ENCODE data around the gene ANO4.
"Not testable (repeated sequence)": the region's sequence is repeated elsewhere in the genome, so short reads cannot be mapped to it uniquely, and the experiment has no call there.

ANO4 gene

GRCh38 chr12:100919116-100919515 lies 124.5 kb downstream of the ANO4 start:
- Histone ChIP-seq H3K27me3 (ENCODE audit: low read depth, low read length) (no peaks in the 10 kb centered on the region), H3K4me1 (ENCODE audit: control insufficient read depth in 1 of 2, insufficient read depth in 2 of 2, low read length in 2 of 2) (no peaks in the 10 kb centered on the region), H3K36me3 (ENCODE audit: control insufficient read depth in 1 of 2, insufficient read depth in 2 of 2, low read length in 2 of 2) (no peaks in the 10 kb centered on the region), H3K4me3 (ENCODE audit: low read depth in 1 of 2, low read length in 2 of 2) (no peak overlapping the region), H3K27ac (ENCODE audit: low read length) (no peak overlapping the region), H3K9me3 (ENCODE audit: control insufficient read depth in 1 of 2, low read length in 2 of 2) (no peaks in the 10 kb centered on the region)

DNA sequence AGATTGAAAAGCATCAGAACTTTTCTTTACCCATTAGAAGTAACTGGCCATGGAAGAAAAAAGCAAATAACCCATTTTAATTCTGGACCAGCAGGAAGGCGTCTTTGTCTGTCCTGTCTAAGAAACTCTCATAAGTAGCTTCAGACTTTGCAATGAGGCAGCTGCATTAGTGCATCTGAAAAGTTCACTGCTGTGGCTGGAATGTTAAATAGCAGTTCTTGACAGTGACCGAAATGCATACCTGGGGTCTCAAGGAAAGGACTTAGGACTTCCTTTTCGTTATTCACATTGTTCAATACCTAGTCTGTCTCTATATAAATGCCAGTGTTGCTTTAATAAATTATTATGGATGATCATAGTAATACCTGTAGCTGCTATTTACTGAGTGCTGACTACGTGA lies 125.9 kb downstream of the ANO4 start:
- Histone ChIP-seq H3K9me3 (ENCODE audit: control insufficient read depth in 1 of 2, low read length in 2 of 2) (no peaks in the 10 kb centered on the region), H3K4me1 (ENCODE audit: control insufficient read depth in 1 of 2, insufficient read depth in 2 of 2, low read length in 2 of 2) (no peaks in the 10 kb centered on the region), H3K36me3 (ENCODE audit: control insufficient read depth in 1 of 2, insufficient read depth in 2 of 2, low read length in 2 of 2) (no peaks in the 10 kb centered on the region), H3K4me3 (ENCODE audit: low read depth in 1 of 2, low read length in 2 of 2) (no peak overlapping the region), H3K27me3 (ENCODE audit: low read depth, low read length) (no peaks in the 10 kb centered on the region), H3K27ac (ENCODE audit: low read length) (no peak overlapping the region)

- no peaks in the 10 kb centered on the region for H3K9me3 ChIP-seq (ENCODE audit: control insufficient read depth in 1 of 2, low read length in 2 of 2)
- H3K4me3 ChIP-seq (ENCODE audit: low read depth in 1 of 2, low read length in 2 of 2): no peak overlapping the region
- H3K4me1 ChIP-seq (ENCODE audit: control insufficient read depth in 1 of 2, insufficient read depth in 2 of 2, low read length in 2 of 2): no peaks in the 10 kb centered on the region
- no peak overlapping the region for H3K27ac ChIP-seq (ENCODE audit: low read length)
- no peaks in the 10 kb centered on the region for H3K27me3 ChIP-seq (ENCODE audit: low read depth, low read length)
- no peaks in the 10 kb centered on the region for H3K36me3 ChIP-seq (ENCODE audit: control insufficient read depth in 1 of 2, insufficient read depth in 2 of 2, low read length in 2 of 2)
These were observed 132.2 kb downstream of the ANO4 start for GRCh38 chr12:100926669-100927248.

DNA sequence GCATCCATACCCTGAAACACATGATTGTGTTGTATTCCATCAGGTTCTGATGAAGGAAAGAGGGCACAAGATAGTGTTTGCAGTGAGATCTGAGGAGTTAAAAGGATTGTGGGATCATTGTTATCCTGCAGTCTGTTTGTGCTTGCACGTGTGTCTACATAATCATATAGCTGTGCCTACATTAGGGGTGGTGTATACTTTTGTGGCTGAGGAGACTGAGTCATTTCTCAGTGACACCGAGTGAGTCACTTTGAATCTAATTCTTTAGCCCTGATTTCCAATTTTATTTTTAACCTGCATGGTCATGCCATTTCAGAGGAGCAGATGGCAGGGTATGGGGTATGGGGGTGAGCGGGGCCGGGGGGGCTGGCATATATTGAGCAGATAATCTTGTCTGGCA lies 133.2 kb downstream of the ANO4 start:
- Histone ChIP-seq H3K27ac (ENCODE audit: low read length) (no peak overlapping the region), H3K4me3 (ENCODE audit: low read depth in 1 of 2, low read length in 2 of 2) (no peak overlapping the region), H3K9me3 (ENCODE audit: control insufficient read depth in 1 of 2, low read length in 2 of 2) (no peaks in the 10 kb centered on the region), H3K27me3 (ENCODE audit: low read depth, low read length) (no peaks in the 10 kb centered on the region), H3K4me1 (ENCODE audit: control insufficient read depth in 1 of 2, insufficient read depth in 2 of 2, low read length in 2 of 2) (no peaks in the 10 kb centered on the region), H3K36me3 (ENCODE audit: control insufficient read depth in 1 of 2, insufficient read depth in 2 of 2, low read length in 2 of 2) (no peaks in the 10 kb centered on the region)

DNA sequence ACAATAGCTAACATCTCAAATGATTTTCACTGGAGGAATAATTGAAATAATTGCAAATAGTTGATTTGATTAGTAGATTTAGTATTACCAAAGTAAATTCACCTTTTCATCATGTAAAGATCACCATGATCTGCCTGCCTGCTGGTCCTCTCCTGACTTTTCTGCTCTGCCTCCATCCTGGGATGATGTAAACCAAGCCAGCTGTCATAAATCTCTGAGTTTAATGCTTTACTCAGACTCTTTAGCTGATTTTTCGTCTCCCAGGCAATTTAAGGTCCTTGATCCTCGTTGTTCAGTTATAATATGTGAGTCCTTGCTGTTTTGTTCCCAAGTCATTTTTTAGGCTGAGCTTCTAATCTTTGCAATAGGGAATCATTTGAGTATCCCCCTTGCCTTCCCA lies 138.0 kb downstream of the ANO4 start:
- no peaks in the 10 kb centered on the region for H3K9me3 ChIP-seq (ENCODE audit: control insufficient read depth in 1 of 2, low read length in 2 of 2)
- H3K27me3 ChIP-seq (ENCODE audit: low read depth, low read length): no peaks in the 10 kb centered on the region
- no peaks in the 10 kb centered on the region for H3K4me1 ChIP-seq (ENCODE audit: control insufficient read depth in 1 of 2, insufficient read depth in 2 of 2, low read length in 2 of 2)
- H3K27ac ChIP-seq (ENCODE audit: low read length): no peak overlapping the region
- no peak overlapping the region for H3K4me3 ChIP-seq (ENCODE audit: low read depth in 1 of 2, low read length in 2 of 2)
- no peaks in the 10 kb centered on the region for H3K36me3 ChIP-seq (ENCODE audit: control insufficient read depth in 1 of 2, insufficient read depth in 2 of 2, low read length in 2 of 2)

- H3K4me1 ChIP-seq (ENCODE audit: control insufficient read depth in 1 of 2, insufficient read depth in 2 of 2, low read length in 2 of 2); H3K4me3 ChIP-seq (ENCODE audit: low read depth in 1 of 2, low read length in 2 of 2); H3K27me3 ChIP-seq (ENCODE audit: low read depth, low read length); H3K36me3 ChIP-seq (ENCODE audit: control insufficient read depth in 1 of 2, insufficient read depth in 2 of 2, low read length in 2 of 2); H3K9me3 ChIP-seq (ENCODE audit: control insufficient read depth in 1 of 2, low read length in 2 of 2); H3K27ac ChIP-seq (ENCODE audit: low read length): not testable (repeated sequence)
These were observed 139.0 kb downstream of the ANO4 start for GRCh38 chr12:100933531-100933930.

DNA sequence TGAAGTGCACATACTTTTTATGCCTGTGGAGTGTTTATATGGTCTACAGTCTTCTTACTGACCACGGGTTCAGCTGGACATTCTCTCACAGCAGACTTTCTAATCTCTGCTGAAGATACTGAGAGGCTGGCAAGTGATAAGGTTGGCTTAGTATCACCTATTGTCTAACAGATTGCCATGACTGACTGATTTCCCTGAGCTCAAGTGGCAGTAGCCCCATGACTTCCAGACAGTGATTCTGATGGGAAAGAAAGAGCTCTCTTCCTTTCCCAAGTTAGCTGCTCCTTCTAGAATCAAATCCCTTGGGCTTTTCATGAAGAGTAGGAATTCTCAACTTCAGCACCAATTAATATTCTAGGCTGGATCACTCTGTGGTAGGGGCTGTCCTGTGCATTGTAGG lies 141.4 kb downstream of the ANO4 start:
- Histone ChIP-seq H3K27ac (ENCODE audit: low read length) (no peak overlapping the region), H3K4me3 (ENCODE audit: low read depth in 1 of 2, low read length in 2 of 2) (no peak overlapping the region), H3K36me3 (ENCODE audit: control insufficient read depth in 1 of 2, insufficient read depth in 2 of 2, low read length in 2 of 2) (no peaks in the 10 kb centered on the region), H3K27me3 (ENCODE audit: low read depth, low read length) (no peaks in the 10 kb centered on the region), H3K4me1 (ENCODE audit: control insufficient read depth in 1 of 2, insufficient read depth in 2 of 2, low read length in 2 of 2) (no peaks in the 10 kb centered on the region), H3K9me3 (ENCODE audit: control insufficient read depth in 1 of 2, low read length in 2 of 2) (no peaks in the 10 kb centered on the region)

DNA sequence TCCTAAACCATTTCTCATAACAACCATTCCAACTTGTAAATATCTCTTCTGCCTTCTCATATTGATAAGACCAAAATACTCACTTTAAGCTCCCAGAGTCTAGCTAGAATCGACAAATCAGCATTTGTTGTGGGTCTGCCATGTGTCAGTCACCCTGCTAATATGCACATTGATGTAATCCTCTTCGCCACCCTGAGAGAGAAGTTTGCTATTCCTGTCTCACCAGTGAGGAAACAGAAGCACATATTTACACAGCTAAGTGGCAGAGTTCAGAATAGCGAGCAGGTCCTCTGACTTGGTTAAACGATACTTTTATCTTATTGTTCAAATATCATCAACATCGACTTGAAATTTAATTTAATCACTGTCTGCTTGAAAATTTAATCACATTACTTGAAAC lies 142.1 kb downstream of the ANO4 start:
- H3K36me3 ChIP-seq (ENCODE audit: control insufficient read depth in 1 of 2, insufficient read depth in 2 of 2, low read length in 2 of 2): no peaks in the 10 kb centered on the region
- H3K9me3 ChIP-seq (ENCODE audit: control insufficient read depth in 1 of 2, low read length in 2 of 2): no peaks in the 10 kb centered on the region
- no peaks in the 10 kb centered on the region for H3K27me3 ChIP-seq (ENCODE audit: low read depth, low read length)
- H3K27ac ChIP-seq (ENCODE audit: low read length): no peak overlapping the region
- H3K4me1 ChIP-seq (ENCODE audit: control insufficient read depth in 1 of 2, insufficient read depth in 2 of 2, low read length in 2 of 2): no peaks in the 10 kb centered on the region
- no peak overlapping the region for H3K4me3 ChIP-seq (ENCODE audit: low read depth in 1 of 2, low read length in 2 of 2)

DNA sequence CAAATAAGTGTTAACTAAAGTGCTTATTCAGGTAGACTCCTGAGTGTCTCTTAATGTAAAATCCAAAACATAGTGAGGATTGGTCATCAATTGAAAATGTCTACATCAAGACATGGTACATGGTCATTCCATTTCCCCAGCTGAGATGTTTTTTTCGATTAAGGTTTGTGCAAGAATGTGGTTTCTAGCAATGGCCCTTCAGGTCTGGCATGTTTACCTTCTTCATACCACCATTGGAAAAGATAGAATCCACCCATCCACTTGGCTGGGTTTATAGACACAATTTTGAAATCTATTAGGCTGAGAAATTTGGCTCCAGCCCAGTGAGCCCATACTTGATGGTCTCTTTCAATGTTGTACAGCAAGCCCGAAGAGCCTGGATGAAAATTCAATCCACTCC lies 145.9 kb downstream of the ANO4 start:
- Histone ChIP-seq H3K27ac (ENCODE audit: low read length) (no peak overlapping the region), H3K4me3 (ENCODE audit: low read depth in 1 of 2, low read length in 2 of 2) (no peak overlapping the region), H3K4me1 (ENCODE audit: control insufficient read depth in 1 of 2, insufficient read depth in 2 of 2, low read length in 2 of 2) (peaks cover 0 to 7% of the 10 kb centered on the region in 2 donors), H3K27me3 (ENCODE audit: low read depth, low read length) (no peaks in the 10 kb centered on the region), H3K9me3 (ENCODE audit: control insufficient read depth in 1 of 2, low read length in 2 of 2) (no peaks in the 10 kb centered on the region), H3K36me3 (ENCODE audit: control insufficient read depth in 1 of 2, insufficient read depth in 2 of 2, low read length in 2 of 2) (no peaks in the 10 kb centered on the region)

DNA sequence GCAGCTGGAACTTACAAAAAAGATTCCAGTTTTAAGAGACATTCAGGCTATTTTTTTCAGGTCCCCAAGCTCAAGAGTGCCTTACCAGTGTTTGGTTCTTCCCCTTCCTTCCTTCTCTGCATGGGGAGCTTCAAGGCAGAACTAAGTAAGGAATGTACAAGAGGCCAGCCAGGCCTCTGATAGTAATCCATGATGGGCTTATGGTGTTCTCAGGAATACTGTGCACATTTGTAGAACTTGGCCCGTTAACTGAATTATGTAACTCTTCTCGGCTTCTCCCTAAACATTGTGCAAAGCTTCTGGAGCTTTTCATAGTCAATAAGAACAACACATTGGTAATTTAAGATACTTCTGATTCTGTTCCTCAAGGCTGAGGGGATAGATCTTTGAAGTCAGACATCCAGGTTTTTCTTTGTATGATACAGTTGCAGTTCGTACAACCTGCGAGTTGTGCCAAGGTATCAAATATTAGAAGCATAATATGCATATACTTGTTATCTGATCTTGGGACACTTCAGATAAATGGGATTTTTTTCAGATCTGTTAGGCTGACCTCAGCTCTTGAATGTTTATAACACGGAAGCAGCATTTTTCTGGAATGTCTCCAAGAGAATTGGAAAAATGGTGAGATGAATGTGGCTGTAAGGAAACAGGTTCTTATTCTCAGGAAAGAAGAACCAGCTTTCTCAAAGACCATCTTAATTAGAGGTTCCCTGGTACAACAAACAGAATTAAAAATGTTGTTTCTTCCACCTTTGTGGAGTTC lies 148.6 kb downstream of the ANO4 start:
- no peak overlapping the region for H3K4me3 ChIP-seq (ENCODE audit: low read depth in 1 of 2, low read length in 2 of 2)
- H3K9me3 ChIP-seq (ENCODE audit: control insufficient read depth in 1 of 2, low read length in 2 of 2): no peaks in the 10 kb centered on the region
- H3K27me3 ChIP-seq (ENCODE audit: low read depth, low read length): no peaks in the 10 kb centered on the region
- peaks cover 0 to 7% of the 10 kb centered on the region in 2 donors for H3K4me1 ChIP-seq (ENCODE audit: control insufficient read depth in 1 of 2, insufficient read depth in 2 of 2, low read length in 2 of 2)
- no peaks in the 10 kb centered on the region for H3K36me3 ChIP-seq (ENCODE audit: control insufficient read depth in 1 of 2, insufficient read depth in 2 of 2, low read length in 2 of 2)
- no peak overlapping the region for H3K27ac ChIP-seq (ENCODE audit: low read length)

GRCh38 chr12:100951756-100952155 lies 157.2 kb downstream of the ANO4 start:
- Histone ChIP-seq H3K27ac (ENCODE audit: low read length) (no peak overlapping the region), H3K4me3 (ENCODE audit: low read depth in 1 of 2, low read length in 2 of 2) (no peak overlapping the region), H3K4me1 (ENCODE audit: control insufficient read depth in 1 of 2, insufficient read depth in 2 of 2, low read length in 2 of 2) (no peaks in the 10 kb centered on the region), H3K27me3 (ENCODE audit: low read depth, low read length) (no peaks in the 10 kb centered on the region), H3K36me3 (ENCODE audit: control insufficient read depth in 1 of 2, insufficient read depth in 2 of 2, low read length in 2 of 2) (no peaks in the 10 kb centered on the region), H3K9me3 (ENCODE audit: control insufficient read depth in 1 of 2, low read length in 2 of 2) (no peaks in the 10 kb centered on the region)

DNA sequence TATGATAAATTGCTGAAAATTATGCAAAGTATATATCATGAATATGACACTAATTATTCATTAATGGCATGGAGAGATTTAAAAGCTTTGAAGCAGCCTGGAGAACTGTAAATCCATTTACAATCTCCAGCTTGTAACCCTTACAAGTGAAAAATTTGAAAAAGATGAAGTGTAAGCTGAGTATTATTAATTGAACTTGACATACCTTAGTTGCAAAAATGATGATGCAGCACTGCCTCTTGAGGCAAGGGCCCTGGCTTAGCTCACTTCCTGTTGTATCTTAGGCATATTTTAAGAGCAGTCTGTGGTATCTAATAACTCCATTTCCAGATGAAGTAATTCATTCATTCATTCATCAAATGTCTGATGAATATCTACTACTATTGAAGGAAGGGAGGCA lies 158.6 kb downstream of the ANO4 start:
- H3K4me3 ChIP-seq (ENCODE audit: low read depth in 1 of 2, low read length in 2 of 2): no peak overlapping the region
- H3K4me1 ChIP-seq (ENCODE audit: control insufficient read depth in 1 of 2, insufficient read depth in 2 of 2, low read length in 2 of 2): no peaks in the 10 kb centered on the region
- H3K9me3 ChIP-seq (ENCODE audit: control insufficient read depth in 1 of 2, low read length in 2 of 2): no peaks in the 10 kb centered on the region
- H3K27me3 ChIP-seq (ENCODE audit: low read depth, low read length): no peaks in the 10 kb centered on the region
- no peaks in the 10 kb centered on the region for H3K36me3 ChIP-seq (ENCODE audit: control insufficient read depth in 1 of 2, insufficient read depth in 2 of 2, low read length in 2 of 2)
- H3K27ac ChIP-seq (ENCODE audit: low read length): no peak overlapping the region
